Lung microvascular endothelial cell (primary cell): ENCODE results near the gene ALG11. TPM values are rescaled to one million over a fixed set of nuclear protein-coding genes. Genes with fewer than 3 reads are reported as not detected.

Experiments
- DNase-seq, 2 donors: peaks; one replicate each; pipeline versions ENCODE4 v3.0.0 to v3.0.0-alpha.2; 2010; ENCODE audit warnings: low read depth in 2 of 2
- total RNA-seq: library from RNA; depleted of rRNA; stranded (reverse); fragments of >200 nt; gene quantifications from 2 replicates; pipeline ENCODE4 v1.2.1, GENCODE V29; 2014

ALG11 gene
- total RNA-seq, 1 donor from 2014 or later: 17.9 TPM

DNA sequence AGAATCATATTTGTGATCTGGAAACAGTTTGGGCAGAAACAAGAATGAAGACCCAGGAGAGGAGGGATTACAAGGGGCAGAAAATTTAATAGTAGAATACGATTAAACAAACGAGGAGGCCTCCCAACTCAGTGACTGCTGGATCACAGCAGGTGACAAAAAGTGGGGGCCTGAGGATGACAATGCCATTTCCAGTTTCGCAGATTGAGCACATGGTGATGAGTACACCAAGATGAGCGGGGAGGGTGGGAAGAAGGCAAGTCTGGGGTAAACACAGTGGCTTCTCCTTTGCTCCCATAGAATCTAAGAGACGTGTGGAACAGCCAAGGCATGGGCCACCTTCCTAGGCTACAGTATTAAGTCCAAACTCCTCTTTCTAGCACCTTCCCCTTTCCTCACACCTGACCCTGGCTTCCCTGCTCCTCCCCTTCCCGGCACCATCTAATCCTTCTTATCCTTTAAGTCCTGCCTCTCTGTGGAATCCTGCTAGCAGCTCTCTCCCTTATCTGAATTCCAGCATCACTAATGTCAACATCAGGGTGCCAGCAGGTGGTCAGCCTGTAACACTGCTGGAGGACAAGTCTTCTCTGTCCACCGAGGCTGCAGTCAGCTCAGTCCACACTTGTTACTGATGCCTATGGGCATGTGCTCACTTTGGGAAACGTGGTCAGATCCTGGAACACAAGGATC, 14.4 kb upstream of the ALG11 start:
- no peak for DNase-seq

DNA sequence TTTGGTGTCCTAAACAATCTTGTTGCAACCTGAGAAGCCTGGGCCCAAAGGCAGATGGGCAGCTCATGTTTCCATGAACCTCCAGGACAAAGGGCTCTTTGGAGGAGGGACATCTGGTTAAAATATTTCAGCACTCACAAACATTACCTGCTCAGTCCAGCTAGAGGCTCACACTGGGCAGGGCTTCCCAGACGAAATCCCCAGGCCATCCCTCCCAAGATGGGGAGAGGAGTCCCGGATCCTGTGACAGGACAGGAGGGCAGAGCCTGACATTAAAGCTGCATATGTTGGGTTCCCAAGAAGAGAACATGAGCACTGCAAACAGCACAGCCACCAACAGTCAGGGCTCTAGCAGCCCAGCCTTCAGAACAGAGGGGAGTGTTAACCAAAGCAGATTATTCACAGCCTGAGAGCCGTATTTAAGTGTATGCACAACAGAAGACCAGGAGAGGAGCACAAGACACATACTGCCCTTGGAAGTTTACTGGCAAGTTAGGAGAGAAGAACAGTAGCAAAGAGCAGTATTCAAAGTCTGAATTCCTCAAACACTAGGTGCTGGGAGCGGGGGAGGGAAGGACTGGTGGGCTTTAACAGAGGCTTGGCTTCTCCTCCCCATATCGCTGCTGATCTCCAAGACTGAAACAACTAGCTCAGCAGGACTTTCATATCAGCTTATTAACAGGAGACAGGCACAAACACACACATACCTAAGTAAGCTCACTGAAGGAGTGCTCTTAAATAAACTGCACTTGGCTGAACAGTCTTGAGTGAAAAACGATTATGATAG, 13.3 kb upstream of the ALG11 start:
- DNase-seq: no peak

DNA sequence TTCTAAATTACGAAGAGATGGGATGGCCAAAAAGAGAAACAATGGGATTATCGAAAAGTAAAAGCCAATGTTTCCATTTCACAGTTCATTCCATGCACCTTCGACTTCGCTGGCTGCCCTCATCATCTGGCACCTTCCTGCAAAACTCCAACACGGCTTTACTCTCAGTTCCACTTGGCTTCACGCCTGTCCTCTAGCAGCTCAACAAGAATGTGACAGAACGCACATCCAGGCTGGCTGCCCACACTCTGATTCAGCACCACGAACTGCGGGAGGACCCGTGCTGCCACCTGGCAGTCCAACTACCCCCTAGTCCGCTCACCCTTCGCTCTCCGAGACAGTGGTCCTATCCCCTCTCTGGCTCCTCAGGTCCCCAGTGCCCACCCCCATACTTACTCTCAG, 12.7 kb upstream of the ALG11 start:
- peak in 1 of 2 donors; percentile 51 for DNase-seq

DNA sequence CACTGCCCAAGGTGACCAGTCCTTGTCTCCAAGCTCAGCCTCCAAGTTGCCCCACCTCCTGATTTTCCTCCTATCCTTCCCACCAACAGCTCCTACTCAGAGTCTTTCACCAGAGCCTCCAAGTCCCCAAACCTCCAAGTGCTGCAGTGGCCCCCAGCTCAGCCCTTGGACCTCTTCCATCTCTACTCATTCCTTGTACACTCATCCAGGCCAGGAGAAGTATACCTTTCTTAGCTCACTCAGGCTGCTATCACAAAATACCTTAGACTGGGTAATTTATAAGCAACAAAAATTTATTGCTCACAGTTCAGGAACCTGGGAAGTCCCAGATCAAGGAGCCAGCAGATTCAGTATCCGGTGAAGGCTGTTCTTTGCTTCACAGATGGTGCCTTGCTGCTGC, 12.3 kb upstream of the ALG11 start:
- DNase-seq: no peak

DNA sequence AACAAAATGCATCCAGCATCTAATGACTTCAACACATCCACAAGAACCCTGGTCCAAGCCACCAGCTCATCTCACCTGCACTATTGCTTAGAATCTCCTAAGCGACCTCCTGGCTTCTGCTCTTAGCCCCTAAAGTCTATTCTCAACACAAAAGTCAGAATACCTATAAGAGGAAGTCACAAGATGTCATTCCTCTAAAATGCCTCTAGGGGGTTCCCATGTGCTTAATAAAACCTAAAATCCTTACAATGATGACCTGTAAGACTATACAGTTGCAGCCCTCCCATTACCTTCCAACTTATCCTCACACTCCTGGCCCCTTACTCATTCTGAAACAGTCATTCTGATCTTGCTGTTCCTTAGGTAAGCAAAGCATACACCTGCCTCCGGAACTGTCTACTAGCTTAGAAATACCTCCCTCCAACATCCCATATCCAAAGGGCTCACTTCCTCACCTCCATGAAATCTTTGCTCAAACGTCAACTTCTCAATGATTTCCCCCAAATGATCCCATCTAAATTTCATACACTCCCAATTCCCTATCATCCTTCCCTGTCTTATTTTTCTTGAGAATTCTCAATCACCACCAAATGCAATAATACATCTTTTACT, 11.0 kb upstream of the ALG11 start:
- DNase-seq: peak; percentile 62 to 64

DNA sequence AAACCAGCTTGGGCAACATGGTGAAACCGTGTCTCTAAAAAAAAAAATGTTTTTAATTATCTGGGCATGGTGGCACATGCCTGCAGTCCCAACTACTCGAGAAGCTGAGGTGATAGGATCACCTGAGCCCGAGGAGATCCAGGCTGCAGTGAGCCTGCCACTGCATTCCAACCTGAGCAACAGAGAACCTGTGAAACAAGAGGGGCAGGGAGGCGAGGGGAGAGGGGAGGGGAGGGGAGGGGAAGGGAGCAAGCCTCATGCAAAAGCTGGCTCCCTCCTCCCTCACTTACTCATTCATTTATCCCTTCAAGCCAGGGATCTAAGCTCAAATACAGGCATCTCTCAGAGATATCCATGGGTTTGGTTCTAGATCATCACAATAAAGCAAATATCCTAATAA, 9.8 kb upstream of the ALG11 start:
- DNase-seq: no peak

DNA sequence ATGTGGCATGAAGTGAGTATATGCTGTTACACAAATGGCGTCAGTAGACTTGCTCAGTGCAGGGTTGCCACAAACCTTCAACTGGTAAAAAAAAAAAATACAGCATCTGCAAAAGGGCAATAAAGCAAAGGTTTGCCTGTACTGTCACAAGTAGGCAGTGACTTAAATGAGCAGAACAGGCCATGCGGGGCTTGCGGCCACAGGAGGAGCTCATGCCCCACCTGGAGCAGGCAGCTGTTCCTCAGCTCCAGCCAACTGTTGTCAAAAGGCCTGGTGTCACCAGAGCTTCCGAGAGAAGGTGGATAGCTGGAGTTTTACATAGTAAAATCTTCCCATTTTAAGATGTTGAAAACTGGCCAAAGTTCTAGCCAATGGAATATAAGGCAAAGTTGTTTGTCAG, 8.7 kb upstream of the ALG11 start:
- no peak for DNase-seq

DNA sequence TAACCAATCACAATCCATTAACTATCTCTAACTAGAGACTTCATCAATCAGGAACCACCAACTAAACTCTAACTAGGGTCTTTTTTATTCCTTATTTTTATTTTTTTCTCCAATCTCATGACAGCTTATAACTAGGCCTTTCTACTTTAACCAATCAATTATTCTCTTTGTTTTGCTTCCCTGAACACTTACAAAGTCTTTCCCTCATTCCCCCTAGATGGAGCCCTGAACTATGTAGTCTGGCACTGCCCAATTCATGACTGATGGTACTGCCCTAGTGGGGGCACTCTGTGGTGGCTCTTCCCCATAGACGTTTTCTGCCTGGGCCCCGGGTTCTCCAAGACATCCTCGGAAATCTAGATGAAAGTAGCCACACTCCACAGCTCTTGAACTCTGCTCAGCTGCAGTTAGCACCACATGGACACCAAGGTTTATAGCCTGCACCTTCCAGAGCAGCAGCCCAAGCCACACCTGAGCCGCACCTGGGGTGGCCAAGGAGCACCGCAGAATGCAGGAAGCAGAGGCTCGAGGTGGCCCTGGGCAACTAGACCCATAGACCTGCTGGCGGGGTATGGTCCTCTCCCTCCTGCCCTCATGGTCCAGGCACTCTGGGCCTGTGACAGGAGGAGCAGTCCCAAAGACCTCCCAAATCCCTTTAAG, 7.6 kb upstream of the ALG11 start:
- peak in 1 of 2 donors; percentile 11 for DNase-seq

DNA sequence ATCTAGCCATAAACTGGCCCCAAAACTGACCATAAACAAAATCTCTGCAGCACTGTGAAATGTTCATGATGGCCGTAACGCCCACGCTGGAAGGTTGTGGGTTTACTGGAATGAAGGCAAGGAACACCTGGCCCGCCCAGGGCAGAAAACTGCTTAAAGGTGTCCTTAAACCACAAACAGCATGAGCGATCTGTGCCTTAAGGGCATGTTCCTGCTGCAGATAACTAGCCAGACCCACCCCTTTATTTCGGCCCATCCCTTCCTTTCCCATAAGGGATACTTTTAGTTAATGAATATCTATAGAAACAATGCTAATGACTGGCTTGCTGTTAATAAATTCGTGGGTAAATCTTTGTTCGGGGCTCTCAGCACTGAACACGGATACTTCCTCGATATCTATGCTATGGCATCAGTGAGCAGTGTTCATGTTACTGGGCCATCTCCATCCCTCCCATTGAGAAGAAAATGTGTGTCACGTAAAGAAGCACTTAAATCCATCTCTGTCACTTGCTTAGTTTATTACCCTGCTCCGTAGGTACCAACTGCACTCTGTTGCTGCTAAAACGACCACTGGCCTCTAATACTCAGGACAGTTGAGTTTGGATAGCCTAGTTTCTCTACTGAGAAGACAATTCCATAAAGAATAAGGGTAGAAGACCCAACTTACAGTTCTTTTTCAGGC, 6.2 kb upstream of the ALG11 start:
- no peak for DNase-seq

DNA sequence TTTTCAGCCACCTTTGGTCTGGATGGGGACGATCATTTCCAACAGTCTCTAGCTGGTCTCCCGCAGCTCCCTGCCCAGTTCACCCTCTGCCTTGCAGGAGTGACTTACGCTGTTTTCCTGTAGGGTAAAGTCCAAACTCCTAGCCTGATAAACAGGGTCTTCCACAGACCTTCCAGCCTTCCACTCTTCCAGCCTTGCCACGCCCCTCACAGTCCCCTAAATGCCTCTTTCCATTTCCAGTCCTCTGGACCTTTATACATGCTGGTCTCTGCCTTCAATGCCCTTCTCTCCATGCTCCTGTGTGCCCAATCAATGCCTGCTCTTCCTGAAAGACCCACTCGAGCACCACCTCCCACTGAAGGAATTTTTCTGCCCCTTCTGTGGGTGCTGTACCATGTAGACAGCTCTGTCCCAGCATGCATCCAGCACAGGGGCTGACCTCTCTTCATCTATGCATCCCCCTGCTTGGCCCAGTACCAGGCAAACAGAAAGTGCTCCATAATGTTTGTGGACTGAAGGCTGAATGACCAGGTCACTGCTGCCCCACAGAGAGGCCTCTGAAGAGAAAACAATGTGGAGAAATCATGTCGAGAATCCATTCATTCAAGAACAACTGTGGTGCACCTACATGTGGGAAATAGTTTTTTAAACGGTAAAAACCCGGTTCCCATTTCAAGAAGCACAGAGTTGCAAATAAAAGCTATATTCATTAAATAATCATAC, 5.5 kb upstream of the ALG11 start:
- no peak for DNase-seq

DNA sequence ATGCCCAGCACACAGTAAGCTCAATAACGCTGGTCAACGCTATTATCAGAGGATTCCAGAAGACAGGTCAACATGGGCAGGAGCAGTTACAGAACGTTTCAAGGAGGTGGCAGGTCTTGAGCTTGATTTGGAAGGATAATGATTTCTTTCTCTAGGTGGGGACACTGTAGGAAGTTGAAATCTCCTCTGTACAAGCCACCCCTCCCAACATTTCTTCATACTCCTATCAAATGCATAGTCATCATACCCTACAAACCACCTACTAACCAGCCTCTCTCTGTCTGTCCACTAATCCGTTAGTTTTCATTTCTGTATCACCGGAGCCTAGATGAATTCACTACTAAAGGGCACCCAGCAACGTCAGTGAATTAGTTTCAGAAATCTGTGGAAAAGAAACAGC, 2.3 kb upstream of the ALG11 start:
- no peak for DNase-seq

DNA sequence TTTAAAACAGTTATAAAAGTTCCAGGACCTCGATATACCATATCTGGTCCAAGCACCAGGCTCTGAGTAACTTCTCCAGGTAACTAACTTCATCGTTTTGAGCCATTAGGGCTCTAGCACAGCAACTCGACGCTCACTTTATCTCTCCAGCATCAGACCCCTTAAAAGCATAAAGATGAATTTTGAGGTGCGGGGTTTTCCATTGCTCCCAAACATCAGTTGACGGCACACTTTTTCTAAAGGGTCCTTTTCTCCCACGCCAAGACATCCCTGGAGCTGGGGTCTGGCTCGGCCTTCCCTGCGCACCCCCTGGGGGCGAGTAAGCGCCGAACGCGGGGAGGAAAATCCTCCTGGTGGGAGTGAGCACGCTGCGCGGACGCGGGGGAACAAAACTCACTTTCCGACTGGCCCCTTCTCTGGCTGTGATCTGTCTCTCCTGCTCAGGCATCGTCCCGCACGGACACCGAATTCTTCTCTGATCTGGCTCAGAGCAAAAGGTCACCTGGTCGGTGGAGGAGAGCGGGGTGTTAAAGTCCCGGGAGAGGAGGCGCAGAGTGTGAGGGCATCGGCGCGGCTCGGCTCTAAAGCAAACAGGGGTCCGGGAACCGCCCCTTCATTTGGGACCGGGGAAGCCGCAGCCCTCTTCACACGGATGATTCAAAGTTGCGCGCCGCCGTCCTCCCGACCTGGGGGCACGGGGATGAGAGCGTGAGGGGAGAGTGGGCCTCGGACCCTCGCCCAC, 1.1 kb upstream of the ALG11 start, which contains the start of gene ATP7B:
ATP7B (minus strand) TSS at position 561 of the 742 bp plus-strand sequence; CDS start at position 448, 113 bp downstream.
- peak; percentile 16 to 33 for DNase-seq

DNA sequence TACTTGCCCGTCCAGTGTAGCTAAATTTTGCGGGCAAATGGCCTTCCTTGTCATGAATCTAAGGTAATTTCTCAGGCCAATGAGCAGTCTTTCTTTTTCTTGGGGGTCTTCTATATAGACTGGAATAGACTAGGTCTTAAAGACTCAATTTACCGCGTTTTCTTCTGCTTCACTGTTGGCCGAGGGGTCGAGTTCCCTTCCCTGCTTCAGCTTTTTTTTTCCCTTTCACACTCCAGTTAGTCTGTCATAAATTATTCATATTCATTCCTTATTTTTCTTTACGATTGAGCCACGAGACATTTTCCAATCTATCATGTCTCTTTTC, 276 bp downstream of the ALG11 start:
- DNase-seq: no peak

DNA sequence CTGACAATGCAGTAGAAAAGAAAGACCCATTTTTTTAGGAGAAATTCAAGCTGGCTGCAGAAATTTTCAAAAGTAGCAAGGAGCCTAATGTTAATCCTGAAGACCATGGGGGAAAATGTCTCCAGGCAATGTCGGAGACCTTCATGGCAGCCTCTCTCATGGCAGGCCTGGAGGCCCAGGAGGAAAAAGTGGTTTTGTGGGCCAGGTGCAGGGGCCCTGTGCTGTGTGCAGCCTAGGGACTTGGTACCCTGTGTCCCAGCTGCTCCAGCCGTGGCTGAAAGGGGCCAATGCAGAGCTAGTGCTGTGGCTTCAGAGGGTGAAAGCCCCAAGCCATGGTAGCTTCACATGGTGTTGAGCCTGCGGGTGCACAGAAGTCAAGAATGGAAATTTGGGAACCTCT, 4.1 kb downstream of the ALG11 start:
- DNase-seq: no peak

DNA sequence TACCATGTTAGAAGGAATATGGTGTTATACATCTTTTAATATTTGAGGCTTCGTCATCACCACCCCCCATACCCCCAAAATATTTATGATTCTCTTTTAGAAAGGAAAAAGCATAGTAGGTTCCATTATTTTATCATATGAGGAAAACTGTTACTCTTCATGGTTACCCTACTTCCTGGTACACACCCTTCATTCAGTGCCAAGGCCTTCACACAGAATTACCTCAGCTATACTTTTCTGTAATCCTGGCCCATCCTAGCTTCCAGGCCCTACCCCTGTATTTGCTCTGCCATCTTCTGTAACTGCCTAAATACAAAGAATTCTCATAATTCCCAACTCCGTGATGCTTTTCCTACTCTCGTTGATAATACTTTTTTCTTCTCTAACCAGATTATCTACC, 8.0 kb downstream of the ALG11 start:
- DNase-seq: no peak

DNA sequence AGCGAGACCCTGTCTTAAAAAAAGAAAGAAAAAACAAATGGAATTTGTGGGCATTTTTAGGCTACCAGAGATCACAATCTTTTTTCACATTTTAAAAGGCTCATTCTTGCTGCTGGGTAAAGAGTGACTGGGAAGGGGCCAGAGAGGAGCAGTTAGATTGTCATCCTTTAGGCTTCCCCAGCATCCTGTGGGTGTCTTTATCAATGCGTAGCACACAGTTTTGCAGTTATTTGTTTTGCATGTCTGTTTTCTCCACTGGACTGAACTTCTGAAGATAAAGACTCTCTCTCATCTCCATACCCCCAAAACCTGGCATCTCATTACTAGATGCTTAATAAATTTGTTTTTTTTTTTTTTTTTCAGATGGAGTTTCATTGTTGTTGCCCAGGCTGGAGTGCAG, 10.2 kb downstream of the ALG11 start:
- DNase-seq: no peak

DNA sequence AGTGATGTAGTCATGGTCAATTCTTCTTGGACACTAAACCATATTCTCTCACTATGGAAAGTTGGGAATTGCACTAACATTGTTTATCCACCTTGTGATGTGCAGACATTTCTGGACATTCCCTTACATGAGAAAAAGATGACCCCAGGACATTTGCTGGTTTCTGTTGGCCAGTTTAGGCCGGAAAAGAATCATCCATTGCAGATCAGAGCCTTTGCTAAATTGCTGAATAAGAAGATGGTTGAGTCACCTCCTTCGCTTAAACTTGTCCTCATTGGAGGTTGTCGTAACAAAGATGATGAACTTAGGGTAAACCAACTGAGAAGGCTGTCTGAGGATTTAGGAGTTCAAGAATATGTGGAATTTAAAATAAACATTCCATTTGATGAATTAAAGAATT, 12.3 kb downstream of the ALG11 start, which contains the start of gene UTP14C:
UTP14C (plus strand) TSS at position 211 of the 400 bp plus-strand sequence. CDS start 4,114 bp downstream, outside the sequence.
- DNase-seq: no peak

DNA sequence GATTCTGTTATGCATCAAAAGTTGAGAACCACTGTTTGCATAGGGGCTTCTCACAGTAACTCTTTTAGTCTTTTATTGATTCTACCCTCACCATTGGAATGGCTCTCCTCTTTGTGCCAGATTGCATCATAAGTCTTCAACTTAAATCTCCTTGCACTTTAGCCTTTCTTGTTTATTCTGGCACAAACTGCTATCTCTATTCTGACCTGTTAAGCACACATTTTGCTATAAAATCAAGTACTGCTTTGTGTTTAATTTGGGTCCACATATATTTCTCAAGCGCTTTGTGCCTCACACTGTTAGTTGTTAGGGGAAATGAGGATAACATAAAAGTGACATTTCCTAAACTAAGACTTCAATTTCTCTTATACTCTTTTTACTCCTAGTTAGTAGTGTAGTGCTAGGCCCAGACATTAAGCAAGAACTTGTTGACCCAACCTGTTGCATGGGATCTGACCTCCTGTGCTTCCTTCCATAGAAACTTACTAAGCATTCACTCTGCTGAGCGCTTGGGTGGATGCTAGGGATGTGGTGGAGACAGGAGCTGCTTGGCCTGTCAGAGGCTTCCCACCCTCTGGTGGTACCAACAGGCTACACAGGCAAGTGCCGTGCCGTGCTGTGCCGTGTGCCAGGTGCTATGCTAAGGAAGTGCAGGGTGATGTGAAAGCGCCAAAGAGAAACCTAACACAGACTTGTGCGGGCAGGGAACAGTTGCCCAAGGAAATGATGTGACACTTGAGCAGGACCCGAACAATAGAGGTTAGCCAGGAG, 13.5 kb downstream of the ALG11 start:
- DNase-seq: no peak

DNA sequence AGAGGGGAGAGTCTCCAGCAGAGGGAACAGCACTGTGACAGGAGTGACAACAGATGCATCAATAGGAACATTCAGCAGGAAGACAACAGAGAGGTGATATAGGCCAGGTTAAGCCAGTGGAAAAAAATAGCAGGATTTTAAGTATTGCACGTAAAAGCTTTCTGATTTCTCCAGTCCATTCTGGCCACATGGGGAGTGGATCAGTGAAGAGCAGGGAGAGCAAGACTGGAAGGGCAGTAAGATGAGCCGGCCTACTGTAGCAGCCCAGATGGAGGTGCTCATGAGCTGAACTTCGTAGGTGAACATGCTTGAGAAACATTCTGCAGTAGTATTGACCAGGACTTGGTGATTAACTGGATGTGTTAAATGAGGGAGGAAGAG, 14.0 kb downstream of the ALG11 start:
- peak in 1 of 2 donors; percentile 20 for DNase-seq
